GM18873 (cell line): ENCODE measurements around the gene PPP1R16B.

Experiments
- ATAC-seq: cut with Tn5 transposase; IDR thresholded peaks from one replicate; pipeline ENCODE4 v1.9.1; 2021; ENCODE audit warnings: mild to moderate bottlenecking, moderate library complexity, moderate number of reproducible peaks; ENCODE audit not compliant: unreplicated experiment, low FRiP score

PPP1R16B gene

GRCh38 chr20:38805502-38805957 lies at the start of gene PPP1R16B:
Gene PPP1R16B, plus strand, starts transcription at chr20:38805697. Its CDS starts 30,229 bp downstream, at chr20:38835926.
- ATAC-seq = no peak

- no peak for ATAC-seq
These were observed 48.2 kb upstream of the PPP1R16B start for GRCh38 chr20:38757145-38757775.

DNA sequence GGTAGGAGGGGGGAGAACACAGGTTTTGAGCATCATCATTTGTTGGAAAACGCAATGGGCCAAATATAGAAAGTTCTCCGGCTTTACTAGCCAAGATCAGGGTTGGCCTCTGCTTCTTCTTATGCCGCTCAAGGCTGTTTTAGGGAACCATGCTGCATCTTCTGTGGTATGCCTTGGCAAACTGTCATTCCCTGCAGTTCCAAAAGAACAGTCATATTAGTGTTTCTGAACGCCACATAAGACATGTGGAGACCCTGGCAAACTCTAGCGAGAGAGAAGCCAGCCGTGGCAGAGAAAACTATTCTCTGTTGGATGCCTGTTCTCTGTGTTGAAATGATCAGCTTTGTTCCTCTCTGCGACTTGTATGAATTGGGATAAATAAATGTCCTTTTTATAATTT lies 46.4 kb upstream of the PPP1R16B start:
- ATAC-seq = no peak

- no peak for ATAC-seq
These were observed 44.5 kb upstream of the PPP1R16B start for GRCh38 chr20:38760978-38761377.

DNA sequence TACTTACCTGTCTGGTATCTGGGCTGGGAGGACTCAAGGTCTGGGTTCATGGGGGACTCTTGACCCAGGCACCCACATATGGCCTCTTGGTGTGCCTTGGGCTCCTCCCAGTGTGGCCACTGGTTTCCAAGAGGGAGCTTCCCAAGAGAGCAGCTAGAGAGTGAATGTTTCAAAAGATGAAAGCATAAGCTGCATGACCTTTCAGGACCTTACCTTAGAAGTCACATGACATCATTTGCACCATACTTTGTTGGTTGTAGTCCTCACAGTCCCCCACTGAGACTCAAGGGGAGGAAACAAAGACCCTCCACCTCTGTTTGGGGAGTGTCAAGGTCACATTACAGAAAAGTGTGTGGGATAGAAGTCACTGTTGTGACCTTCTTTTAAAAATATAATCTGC lies 43.3 kb upstream of the PPP1R16B start:
- ATAC-seq = no peak

DNA sequence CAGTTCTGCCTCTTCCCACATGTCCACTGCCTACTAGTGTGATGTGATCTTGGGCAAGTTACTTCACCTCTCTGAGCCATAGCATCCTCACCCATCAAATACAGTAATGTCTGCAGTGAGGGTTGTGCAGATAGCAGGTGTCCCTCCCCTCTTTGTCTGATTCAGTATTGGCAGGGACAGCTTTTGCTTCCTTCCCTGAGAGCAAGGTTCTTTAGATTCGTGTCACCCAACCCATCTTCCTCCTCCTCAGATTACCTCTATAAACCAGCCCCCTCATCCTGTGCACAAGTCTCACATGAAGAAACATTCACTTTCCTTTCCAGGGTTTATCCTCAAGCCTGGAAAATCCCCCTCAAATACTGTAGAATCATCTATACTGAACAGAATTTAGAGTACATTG lies 41.9 kb upstream of the PPP1R16B start:
- no peak for ATAC-seq

DNA sequence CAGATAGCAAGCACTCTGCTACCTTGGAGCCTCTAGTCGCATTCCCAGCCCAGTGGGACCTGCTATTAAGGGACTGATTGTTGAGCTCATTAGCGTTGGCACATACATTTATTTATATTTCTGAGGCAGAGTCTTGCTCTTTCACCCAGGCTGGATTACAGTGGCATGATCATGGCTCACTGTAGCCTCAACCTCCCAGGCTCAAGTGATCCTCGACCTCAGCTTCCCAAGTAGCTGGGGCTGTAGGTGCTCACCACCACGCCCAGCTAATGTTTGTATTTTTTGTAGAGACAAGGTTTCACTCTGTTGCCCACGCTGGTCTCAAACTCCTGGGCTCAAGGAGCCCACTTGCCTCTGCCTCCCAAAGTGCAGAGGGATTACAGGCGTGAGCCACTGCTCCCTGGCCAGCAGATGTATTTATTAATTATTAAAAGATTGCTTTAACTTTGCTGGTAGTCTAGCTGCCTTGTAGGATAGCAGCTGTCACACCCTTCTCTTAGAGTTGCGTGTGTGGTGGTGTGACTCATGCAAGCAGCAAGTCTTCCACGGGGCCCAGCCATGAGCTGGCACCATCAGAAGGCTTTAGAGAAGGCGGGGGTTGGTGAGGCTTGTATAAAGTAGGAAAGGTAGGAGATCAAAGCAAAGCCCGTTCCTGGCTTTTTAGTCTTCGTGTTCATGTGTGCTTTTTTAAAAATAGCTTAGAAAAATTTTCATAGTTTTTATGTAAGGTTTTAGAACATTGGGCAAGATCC lies 40.8 kb upstream of the PPP1R16B start:
- ATAC-seq = no peak

- ATAC-seq = no peak
These were observed 39.4 kb upstream of the PPP1R16B start for GRCh38 chr20:38766071-38766470.

DNA sequence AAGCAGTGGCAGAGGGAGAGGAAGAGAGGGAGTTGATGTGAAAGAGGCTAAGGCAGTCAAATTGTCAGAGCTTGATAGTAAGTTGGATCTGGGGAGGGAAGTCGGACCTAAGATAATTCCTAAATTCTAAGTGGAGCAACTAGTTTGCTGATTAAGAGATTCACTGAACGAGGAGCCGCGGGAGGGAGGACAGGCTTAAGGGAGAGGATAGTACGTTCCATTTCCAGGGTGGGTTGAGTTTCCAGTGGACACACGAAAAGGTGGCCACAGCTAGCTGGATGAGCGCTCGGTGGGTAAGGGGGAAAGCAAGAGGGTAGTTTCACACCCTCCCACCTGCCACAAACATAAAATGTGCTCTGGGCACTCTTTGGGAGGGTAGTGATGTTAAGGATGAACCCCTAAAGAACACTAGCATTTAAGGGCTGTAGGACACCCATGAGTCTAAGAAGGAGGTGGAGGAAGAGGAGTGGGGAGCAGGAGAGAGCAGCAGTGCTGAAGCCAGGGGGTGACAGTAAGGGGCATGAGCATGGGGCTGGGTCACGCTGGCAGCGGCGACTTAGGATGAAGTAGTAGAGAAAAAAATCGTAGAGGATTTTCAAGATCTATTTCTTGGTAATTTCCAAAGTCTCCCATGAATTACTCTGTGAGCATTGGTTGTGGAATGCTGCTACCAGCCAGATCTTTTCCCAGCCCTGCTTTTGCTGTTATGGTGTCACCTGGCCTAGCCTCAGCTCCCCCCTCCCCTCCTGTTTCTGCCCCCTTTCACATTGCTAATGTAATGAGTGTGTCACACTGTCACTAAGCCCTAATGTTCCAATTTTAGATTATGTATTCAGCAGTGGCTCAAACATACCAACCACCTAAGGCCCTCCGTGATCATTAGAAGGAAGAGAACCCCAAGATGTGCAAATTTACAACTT lies 35.9 kb upstream of the PPP1R16B start:
- ATAC-seq = no peak

DNA sequence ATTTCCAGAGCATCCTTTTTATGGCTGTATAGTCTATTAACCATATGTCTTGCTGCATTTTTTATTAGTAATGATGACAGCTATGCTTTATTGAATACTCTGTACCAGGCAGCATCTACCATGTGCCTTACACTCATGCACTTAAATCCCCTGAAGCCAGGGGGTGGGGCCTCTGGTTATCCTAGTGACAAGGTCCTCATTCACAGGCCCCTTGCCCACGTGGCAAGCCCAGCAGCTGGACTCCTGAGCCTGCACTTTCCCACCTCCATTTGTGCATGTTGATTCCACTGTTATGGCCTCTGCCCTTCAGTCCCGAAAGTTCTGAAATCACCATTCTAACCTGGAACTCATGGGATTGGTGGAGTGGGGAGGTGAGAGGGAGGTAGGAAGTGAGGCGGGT lies 35.0 kb upstream of the PPP1R16B start:
- no peak for ATAC-seq

DNA sequence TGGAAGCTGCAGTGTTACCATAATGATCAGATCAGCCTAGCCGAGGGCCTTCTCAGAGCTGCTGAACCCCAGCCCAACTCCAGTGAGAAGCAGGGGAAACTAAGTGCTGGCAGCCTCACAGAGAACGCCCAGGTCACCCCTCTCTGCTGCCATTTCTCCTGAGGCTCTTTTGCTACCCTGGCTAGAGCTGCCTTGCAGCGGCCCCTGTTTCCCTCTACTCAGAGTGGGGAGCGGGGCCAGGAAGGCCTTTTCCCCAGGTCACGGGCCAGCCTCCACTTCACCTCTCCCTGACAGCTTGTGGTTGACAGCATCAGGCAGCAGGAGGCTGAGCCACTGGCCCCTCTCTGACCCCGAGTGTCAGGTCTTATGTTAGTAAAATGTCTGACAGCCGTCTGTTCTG lies 34.5 kb upstream of the PPP1R16B start:
- ATAC-seq = no peak

DNA sequence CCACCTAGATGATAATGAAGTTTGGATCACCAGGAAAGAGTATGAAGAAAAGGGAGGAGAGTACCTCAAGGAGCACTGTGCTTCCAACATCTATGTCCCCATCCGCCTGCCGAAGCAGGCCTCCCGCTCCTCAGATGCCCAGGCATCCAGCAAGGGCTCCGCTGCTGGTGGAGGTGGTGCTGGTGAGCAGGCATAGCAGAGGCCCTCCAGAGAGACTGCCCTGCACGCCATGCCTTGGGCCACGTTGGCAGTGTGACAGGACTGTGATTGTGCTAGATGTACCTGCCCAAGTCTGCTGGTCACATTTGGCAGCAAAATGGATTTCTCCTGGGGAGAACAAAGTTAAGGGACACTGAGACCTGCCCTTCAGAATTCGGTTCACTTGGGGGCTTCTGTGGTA lies 33.9 kb upstream of the PPP1R16B start:
- ATAC-seq = no peak

DNA sequence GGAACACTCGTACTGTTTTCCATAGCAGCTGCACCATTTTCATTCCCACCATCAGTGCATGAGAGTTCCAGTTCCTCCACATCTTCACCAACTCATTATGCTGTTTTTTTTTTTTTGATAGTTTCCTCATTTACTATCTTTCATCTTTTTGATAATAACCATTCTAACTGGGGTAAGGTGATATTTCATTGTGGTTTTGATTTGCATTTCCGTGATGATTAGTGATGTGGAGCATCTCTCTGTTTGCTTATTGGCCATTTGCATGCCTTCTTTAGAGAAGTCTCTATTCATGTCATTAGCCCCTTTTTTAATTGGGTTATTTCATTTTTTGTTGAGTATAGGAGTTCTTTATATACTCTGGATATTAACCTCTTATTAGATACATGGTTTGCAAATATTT lies 31.3 kb upstream of the PPP1R16B start:
- no peak for ATAC-seq

- ATAC-seq = no peak
These were observed 29.1 kb upstream of the PPP1R16B start for GRCh38 chr20:38776363-38776762.

- no peak for ATAC-seq
These were observed 26.0 kb upstream of the PPP1R16B start for GRCh38 chr20:38779247-38780097.

GRCh38 chr20:38782275-38782674 lies 23.2 kb upstream of the PPP1R16B start:
- ATAC-seq = no peak

DNA sequence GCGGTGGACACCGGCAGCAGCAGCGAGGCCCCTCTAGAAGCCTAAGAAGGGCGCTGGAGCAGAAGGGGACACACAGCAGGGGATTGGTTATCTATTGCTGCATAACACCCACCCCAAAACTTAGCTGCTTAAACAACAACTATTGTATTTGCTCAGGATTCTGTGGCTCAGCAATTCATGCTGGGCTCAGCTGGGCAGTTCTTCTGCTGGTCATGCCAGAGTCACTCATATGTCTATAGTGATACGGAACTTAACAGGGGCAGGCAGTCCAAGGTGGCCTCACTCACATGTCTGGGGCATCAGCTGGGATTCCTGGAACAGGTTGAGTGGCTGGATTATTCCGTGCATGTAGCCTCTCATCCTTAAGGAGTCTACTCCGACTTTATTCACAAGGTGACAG lies 17.6 kb upstream of the PPP1R16B start:
- ATAC-seq = no peak

DNA sequence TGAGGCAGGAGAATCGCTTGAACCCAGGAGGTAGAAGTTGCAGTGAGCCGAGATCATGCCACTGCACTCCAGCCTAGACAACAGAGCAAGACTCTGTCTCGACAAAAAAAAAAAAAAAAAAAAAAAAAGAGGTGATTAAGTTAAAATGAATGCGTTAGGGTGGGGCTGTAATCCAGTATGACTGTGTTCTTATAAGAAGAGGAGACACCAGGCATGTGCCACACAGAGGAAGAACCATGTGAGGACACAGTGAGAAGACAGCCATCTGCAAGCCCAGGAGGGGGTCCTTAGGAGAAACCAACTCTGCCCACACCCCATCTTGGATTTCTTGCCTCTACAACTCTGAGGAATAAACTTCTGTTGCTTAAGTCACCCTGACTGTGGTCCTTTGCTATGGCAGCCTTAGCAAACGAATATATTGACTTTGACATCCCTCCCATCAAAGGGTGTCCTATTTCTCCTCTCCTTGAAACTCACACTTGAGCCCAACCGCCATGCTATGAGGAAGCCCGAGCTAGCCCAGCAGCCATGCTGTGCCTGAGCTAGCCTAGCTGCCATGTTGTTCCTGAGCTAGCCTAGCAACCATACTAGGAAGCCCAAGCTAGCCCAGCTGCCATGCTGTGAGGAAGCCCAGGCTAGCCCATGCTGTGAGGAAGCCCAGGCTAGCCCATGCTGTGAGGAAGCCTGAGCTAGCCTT lies 15.8 kb upstream of the PPP1R16B start:
- no peak for ATAC-seq

- no peak for ATAC-seq
These were observed 15.1 kb upstream of the PPP1R16B start for GRCh38 chr20:38790200-38791053.
